Keratinocyte (primary cell): Measurements from ENCODE around the gene POLR2M.

Source experiments
- CTCF ChIP-seq, 3 experiments: IDR thresholded peaks in 1 of 3; conservative IDR thresholded peaks in 1 of 3; optimal IDR thresholded peaks in 1 of 3; 2 replicates in 2 of 3; 3 replicates in 1 of 3; pipeline versions ENCODE3 to v1.5.1; 2011; ENCODE audit warnings: low read length in 3 of 3, mild to moderate bottlenecking in 3 of 3, moderate library complexity in 2 of 3, control low read depth in 1 of 3, inconsistent platforms in 1 of 3; ENCODE audit not compliant: insufficient read depth in 2 of 3; ENCODE audit errors: extremely low read depth in 1 of 3
- EZH2 ChIP-seq: IDR thresholded peaks from one replicate; pipeline ENCODE4 v1.6.1; 2012; ENCODE audit warnings: inconsistent platforms, mild to moderate bottlenecking, low read length, moderate library complexity

GRCh38 chr15:57734860-57735259 is 28.3 kb downstream of the POLR2M start:
- no peak for TF ChIP-seq CTCF (optimal IDR thresholded peaks at IDR 0.05 in 1 of 3, IDR thresholded peaks at IDR 0.05 in 1 of 3, conservative IDR thresholded peaks at IDR 0.05 in 1 of 3; ENCODE audit: extremely low read depth in 1 of 3, insufficient read depth in 2 of 3, low read length in 3 of 3)
- TF ChIP-seq EZH2 = no peak
